Ovary (tissue), 9 donors: ENCODE data around the gene GOSR2. TPM values are rescaled to one million over a fixed set of nuclear protein-coding genes. Genes with fewer than 3 reads are reported as not detected.

Source experiments
- DNase-seq, 5 donors: peaks; one replicate each; pipeline ENCODE4 v3.0.0-alpha.2; 2019 to 2020
- H3K27ac ChIP-seq, 2 donors: fragments of 200-600 bp; one replicate each; pipeline versions ENCODE4 v1.5.1 to v1.8.0; 2019 to 2022
- H3K27me3 ChIP-seq: fragments of 200-600 bp; one replicate; pipeline ENCODE4 v1.8.0; 2022
- H3K36me3 ChIP-seq: fragments of 200-600 bp; sonication (generic); one replicate; pipeline ENCODE4 v1.5.1; 2019
- H3K4me1 ChIP-seq: one replicate; pipeline ENCODE4 v1.8.1; 2013; ENCODE audit warnings: mild to moderate bottlenecking, moderate library complexity; ENCODE audit not compliant: insufficient read depth
- H3K4me3 ChIP-seq: fragments of 200-600 bp; sonication (generic); one replicate; pipeline ENCODE4 v1.5.1; 2017
- H3K9me3 ChIP-seq, 2 donors: fragments of 200-600 bp in 1 of 2; sonication (generic) in 1 of 2; one replicate each; pipeline versions ENCODE4 v1.5.1 to v1.8.1; 2013 to 2019; ENCODE audit warnings: mild to moderate bottlenecking in 1 of 2, moderate library complexity in 1 of 2
- EP300 ChIP-seq: sonication (generic); formaldehyde crosslinking; IDR thresholded peaks from one replicate; pipeline ENCODE4 v1.6.1; 2017; ENCODE audit warnings: antibody characterized with exemption
- POLR2A ChIP-seq: fragments of 450-650 bp; IDR thresholded peaks from one replicate; pipeline ENCODE4 v1.6.1; 2017; ENCODE audit warnings: antibody characterized with exemption, mild to moderate bottlenecking, moderate library complexity
- WGBS, 3 donors: extraction: QIAGEN DNeasy Blood & Tissue Kit in 1 of 3; methylation state at CpG; one replicate each; pipeline versions ENCODE4 v1.1.5 to v1.1.7; 2013 to 2017; 5-methylcytosine and 5-hydroxymethylcytosine counted together
- intact Hi-C, 4 donors: fragments of 100-400 bp; cut with DNase I; formaldehyde crosslinking; loops; one replicate each; pipeline versions ENCODE4 v1.11.0 to v1.15.1; 2022 to 2023
- polyA plus RNA-seq, 2 donors: library from polyadenylated mRNA; stranded (reverse); fragments of 200-250 nt in 1 of 2; fragments of 350-450 nt in 1 of 2; fragmentation: Illumina TruSeq in 1 of 2; extraction: RNeasy Lipid Tissue Mini Kit (QIAGEN cat#74804) in 1 of 2; gene quantifications; one replicate each; pipeline ENCODE4 v1.2.3, GENCODE V29; 2013 to 2014
- total RNA-seq, 7 donors: library from RNA; depleted of rRNA in 2 of 7; stranded (reverse); fragments of >200 nt in 2 of 7; fragmentation: NEBNext Ultra II Directional in 3 of 7; extraction: Animal tissue kit (Norgen Biotek cat#: 25700) in 3 of 7; gene quantifications; one replicate each; pipeline versions ENCODE4 v1.1.0 to v1.2.4, GENCODE V29; 2016 to 2023
- TF ChIP-seq, protein P1 (sequence below), 3 donors: fragments of 450-650 bp in 2 of 3; fragments of 200-600 bp in 1 of 3; IDR thresholded peaks; one replicate each; pipeline versions ENCODE4 v1.5.1 to v1.8.0; 2016 to 2022; ENCODE audit warnings: antibody characterized with exemption in 3 of 3, mild to moderate bottlenecking in 1 of 3
- donor health status: DM: no; HTN: no; CAD: no; lungs with moderate emphysema.
- donor health status: DM: no; HTN: no; CAD: no.
- donor health status: Bipolar disorder and iron deficiency.
- donor health status: DM: yes; HTN: yes; CAD: no.
- donor health status: DM: no; HTN: no; CAD: no.
- donor health status: DM: yes; HTN: yes; CAD: no.

Gene GOSR2
- total and polyA plus RNA-seq, 9 donors = 24.2 to 79.3 (median 53.1) TPM

DNA sequence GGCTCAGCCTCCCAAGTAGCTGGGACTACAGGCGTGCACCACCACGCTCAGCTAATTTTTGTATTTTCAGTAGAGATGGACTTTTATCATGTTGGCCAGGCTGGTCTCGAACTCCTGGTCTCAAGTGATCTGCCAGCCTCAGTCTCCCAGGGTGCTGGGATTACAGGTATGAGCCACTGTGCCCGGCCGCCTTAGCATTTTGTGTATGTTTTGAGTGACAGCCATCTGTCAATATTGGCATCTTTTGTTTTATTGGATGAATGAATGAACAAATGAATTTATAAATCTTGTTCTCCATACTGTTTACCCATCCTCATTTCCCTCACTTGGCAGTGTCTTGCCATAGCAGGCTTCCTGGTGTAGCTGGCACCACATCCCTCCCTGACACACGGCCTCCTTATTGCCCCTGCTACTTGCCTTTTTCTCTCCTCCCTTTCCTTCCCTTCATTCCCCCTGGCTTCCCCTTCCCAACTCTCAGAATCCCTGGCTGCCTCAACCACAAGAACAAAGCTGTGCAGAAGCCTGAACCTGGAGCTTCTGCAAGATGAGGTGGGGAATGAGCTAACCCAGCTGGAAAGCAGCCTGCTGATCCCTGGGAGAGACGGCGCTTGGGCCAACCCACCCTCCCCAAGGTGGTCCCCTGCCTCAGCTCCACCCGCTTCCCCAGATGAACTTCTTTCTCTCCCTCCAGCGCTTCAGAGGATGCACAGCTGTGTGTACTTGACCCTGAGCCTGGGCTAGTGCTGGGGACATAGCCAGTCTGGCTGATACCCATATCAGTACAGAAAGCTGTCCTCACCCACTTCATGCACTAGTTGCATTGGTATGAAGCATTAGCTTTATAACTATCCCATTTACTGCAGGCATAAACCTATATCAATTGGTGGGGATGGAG is 37.3 kb upstream of the GOSR2 start:
- Histone ChIP-seq H3K9me3 (no peaks in the 10 kb centered on the region), H3K27ac (no peak overlapping the region), H3K4me3 (no peak overlapping the region), H3K4me1 (no peaks in the 10 kb centered on the region), H3K36me3 (no peaks in the 10 kb centered on the region), H3K27me3 (no peaks in the 10 kb centered on the region)
- WGBS, 3 donors = 53 to 58% (median 55%) methylated on average over 10 of the region's 10 CpGs
- DNase-seq = no peak
- intact Hi-C loops = no loop called here
- TF ChIP-seq EP300 (no peak), POLR2A (no peak)
- TF ChIP-seq, protein P1, sequence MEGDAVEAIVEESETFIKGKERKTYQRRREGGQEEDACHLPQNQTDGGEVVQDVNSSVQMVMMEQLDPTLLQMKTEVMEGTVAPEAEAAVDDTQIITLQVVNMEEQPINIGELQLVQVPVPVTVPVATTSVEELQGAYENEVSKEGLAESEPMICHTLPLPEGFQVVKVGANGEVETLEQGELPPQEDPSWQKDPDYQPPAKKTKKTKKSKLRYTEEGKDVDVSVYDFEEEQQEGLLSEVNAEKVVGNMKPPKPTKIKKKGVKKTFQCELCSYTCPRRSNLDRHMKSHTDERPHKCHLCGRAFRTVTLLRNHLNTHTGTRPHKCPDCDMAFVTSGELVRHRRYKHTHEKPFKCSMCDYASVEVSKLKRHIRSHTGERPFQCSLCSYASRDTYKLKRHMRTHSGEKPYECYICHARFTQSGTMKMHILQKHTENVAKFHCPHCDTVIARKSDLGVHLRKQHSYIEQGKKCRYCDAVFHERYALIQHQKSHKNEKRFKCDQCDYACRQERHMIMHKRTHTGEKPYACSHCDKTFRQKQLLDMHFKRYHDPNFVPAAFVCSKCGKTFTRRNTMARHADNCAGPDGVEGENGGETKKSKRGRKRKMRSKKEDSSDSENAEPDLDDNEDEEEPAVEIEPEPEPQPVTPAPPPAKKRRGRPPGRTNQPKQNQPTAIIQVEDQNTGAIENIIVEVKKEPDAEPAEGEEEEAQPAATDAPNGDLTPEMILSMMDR (IDR thresholded peaks at IDR 0.05) = no peak

- TF ChIP-seq POLR2A = no peak
- TF ChIP-seq, protein P1 (IDR thresholded peaks at IDR 0.05) = no peak
- no peak for TF ChIP-seq EP300
- DNase-seq = no peak
- WGBS, 3 donors = 82 to 86% (median 85%) methylated on average over 1 of the region's 1 CpG
- H3K4me1 ChIP-seq = no peaks in the 10 kb centered on the region
- H3K36me3 ChIP-seq = no peaks in the 10 kb centered on the region
- no peak overlapping the region for H3K27ac ChIP-seq
- H3K9me3 ChIP-seq = no peaks in the 10 kb centered on the region
- no peaks in the 10 kb centered on the region for H3K27me3 ChIP-seq
- H3K4me3 ChIP-seq = no peak overlapping the region
- intact Hi-C loops = no loop called here
These were observed 36.7 kb upstream of the GOSR2 start for GRCh38 chr17:46886310-46886663.

- intact Hi-C loops = no loop called here
- Histone ChIP-seq H3K27me3 (no peaks in the 10 kb centered on the region), H3K27ac (no peak overlapping the region), H3K4me3 (no peak overlapping the region), H3K4me1 (no peaks in the 10 kb centered on the region), H3K36me3 (no peaks in the 10 kb centered on the region), H3K9me3 (no peaks in the 10 kb centered on the region)
- TF ChIP-seq POLR2A (no peak), EP300 (no peak)
- TF ChIP-seq, protein P1 (IDR thresholded peaks at IDR 0.05) = no peak
- no peak for DNase-seq
- WGBS, 3 donors = 85 to 93% (median 86%) methylated on average over 3 of the region's 3 CpGs
These were observed 35.2 kb upstream of the GOSR2 start for GRCh38 chr17:46887717-46888116.

DNA sequence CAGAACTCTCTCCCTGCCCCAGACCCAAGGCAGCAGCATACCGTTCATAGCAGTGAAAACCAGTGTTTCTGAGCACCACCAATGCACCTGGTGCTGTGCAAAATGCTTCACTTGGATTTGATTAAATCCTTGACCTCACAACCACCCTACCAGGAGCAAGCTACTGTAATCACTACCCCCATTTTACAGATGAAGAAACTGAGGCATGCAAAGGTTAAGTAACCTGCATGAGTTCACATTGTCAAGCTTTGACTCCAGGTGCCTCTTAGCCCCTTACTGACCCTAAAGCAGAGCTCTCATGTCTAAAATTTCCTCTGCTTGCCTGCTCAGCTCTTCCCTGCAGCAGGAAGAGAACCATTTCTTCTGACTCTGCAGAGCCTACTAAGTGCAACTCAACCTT is 34.2 kb upstream of the GOSR2 start:
- Histone ChIP-seq H3K4me3 (no peak overlapping the region), H3K27me3 (no peaks in the 10 kb centered on the region), H3K9me3 (no peaks in the 10 kb centered on the region), H3K36me3 (no peaks in the 10 kb centered on the region), H3K27ac (no peak overlapping the region), H3K4me1 (no peaks in the 10 kb centered on the region)
- 47 to 58% (median 52%) methylated on average over 1 of the region's 1 CpG for WGBS, 3 donors
- DNase-seq = no peak
- no peak for TF ChIP-seq EP300
- no peak for TF ChIP-seq POLR2A
- TF ChIP-seq, protein P1 (IDR thresholded peaks at IDR 0.05) = no peak
- intact Hi-C loops = no loop called here
